Thymus (tissue), 11 donors: Measurements from ENCODE around the gene MPHOSPH8. TPM values are rescaled to one million over a fixed set of nuclear protein-coding genes. Genes with fewer than 3 reads are reported as not detected.
A peak's percentile ranks its signal among the peaks of the same experiment; 100 is the strongest.
"Not testable (repeated sequence)": the region's sequence is repeated elsewhere in the genome, so short reads cannot be mapped to it uniquely, and the experiment has no call there.

Experiments used
- DNase-seq, 9 donors: peaks; one replicate each; pipeline ENCODE4 v3.0.0-alpha.2; 2013; ENCODE audit warnings: low spot score in 9 of 9, low read depth in 6 of 9, missing footprints in 1 of 9
- H3K27ac ChIP-seq, 2 donors: one replicate each; pipeline ENCODE4 v1.5.1; 2013; ENCODE audit warnings: control low read depth in 1 of 2, low read depth in 1 of 2, low read length in 1 of 2, mild to moderate bottlenecking in 1 of 2, moderate library complexity in 1 of 2
- H3K27me3 ChIP-seq, 2 donors: one replicate each; pipeline ENCODE4 v1.5.1; 2013; ENCODE audit warnings: low read length in 1 of 2; ENCODE audit not compliant: control insufficient read depth in 2 of 2, insufficient read depth in 1 of 2
- H3K36me3 ChIP-seq, 2 donors: one replicate each; pipeline ENCODE4 v1.5.1; 2013; ENCODE audit warnings: low read length in 1 of 2, mild to moderate bottlenecking in 1 of 2, moderate library complexity in 1 of 2; ENCODE audit not compliant: control insufficient read depth in 2 of 2, insufficient read depth in 2 of 2
- H3K4me1 ChIP-seq, 2 donors: one replicate each; pipeline ENCODE4 v1.5.1; 2013; ENCODE audit warnings: low read length in 2 of 2; ENCODE audit not compliant: control insufficient read depth in 2 of 2, insufficient read depth in 2 of 2
- H3K4me3 ChIP-seq, 2 donors: one replicate each; pipeline ENCODE4 v1.5.1; 2013; ENCODE audit warnings: low read length in 2 of 2, control low read depth in 1 of 2, mild to moderate bottlenecking in 1 of 2
- H3K9me3 ChIP-seq, 2 donors: one replicate each; pipeline ENCODE4 v1.5.1; 2013; ENCODE audit warnings: low read length in 1 of 2, mild to moderate bottlenecking in 1 of 2; ENCODE audit not compliant: control insufficient read depth in 2 of 2, insufficient read depth in 1 of 2
- WGBS: extraction: QIAGEN DNeasy Blood & Tissue Kit; methylation state at CpG from one replicate; pipeline ENCODE4 v1.1.7; 2013; 5-methylcytosine and 5-hydroxymethylcytosine counted together
- polyA plus RNA-seq: library from polyadenylated mRNA; stranded (reverse); fragments of 200-250 nt; gene quantifications from one replicate; pipeline ENCODE4 v1.2.3, GENCODE V29; 2013
- total RNA-seq: library from RNA; stranded (reverse); fragments of 120-200 nt; gene quantifications from one replicate; pipeline ENCODE4 v1.2.4, GENCODE V29; 2013
- donor health status: healthy.

The MPHOSPH8 gene
- total and polyA plus RNA-seq, 2 donors: 17.4 to 37.6 TPM

DNA sequence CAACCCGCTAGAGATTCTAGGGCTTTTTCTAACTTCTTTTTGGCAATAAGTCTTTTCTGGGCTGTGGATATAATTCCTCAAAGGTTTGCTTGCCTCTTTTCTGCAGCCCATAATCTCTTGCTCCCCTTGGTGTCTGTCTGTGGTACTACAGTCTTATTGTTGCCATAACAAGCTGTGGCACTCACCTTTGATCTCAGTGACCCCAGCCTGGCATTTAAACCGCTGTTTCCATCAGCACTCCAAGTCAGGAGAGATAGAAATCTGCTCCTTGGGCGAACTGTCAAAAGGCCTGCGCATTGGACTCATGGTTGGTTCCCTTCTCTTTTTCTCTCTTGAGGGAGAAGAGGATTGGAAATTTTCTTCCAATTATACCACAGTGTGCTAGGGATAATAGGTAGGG, 14.5 kb upstream of the MPHOSPH8 start:
- peaks cover 0 to 1% of the 10 kb centered on the region in 2 donors for H3K9me3 ChIP-seq
- DNase-seq: peak in 3 of 9 donors; percentile 5 to 37 (median 23)
- 94% methylated on average over 4 of the region's 4 CpGs for WGBS
- H3K36me3 ChIP-seq: no peaks in the 10 kb centered on the region
- no peaks in the 10 kb centered on the region for H3K4me1 ChIP-seq
- H3K27ac ChIP-seq: no peak overlapping the region
- no peaks in the 10 kb centered on the region for H3K27me3 ChIP-seq
- no peak overlapping the region for H3K4me3 ChIP-seq

DNA sequence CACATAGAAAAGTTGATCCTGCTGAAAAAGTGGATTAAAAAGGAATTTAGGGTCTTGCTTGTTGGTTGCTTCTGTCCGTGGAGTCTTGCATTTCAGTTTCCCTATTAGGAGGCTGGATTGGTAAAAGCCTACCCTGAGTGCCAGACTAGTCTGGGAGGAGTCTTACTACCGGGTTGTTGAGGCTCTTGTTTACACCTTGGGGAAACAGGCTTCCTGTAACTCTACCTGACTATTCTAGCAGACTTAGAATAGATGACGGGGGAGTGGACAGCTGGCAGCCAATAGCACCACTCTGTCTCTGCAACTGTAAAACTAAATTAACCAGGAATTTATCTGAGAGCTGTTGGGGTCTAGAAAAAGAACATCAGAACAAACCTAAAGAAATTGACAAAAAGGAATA, 11.3 kb upstream of the MPHOSPH8 start:
- no peaks in the 10 kb centered on the region for H3K36me3 ChIP-seq
- peaks cover 0 to 1% of the 10 kb centered on the region in 2 donors for H3K9me3 ChIP-seq
- H3K4me1 ChIP-seq: no peaks in the 10 kb centered on the region
- no peak overlapping the region for H3K4me3 ChIP-seq
- no peaks in the 10 kb centered on the region for H3K27me3 ChIP-seq
- no peak overlapping the region for H3K27ac ChIP-seq
- 82% methylated on average over 3 of the region's 3 CpGs for WGBS
- no peak for DNase-seq

GRCh38 chr13:19624265-19624664, 9.2 kb upstream of the MPHOSPH8 start:
- H3K36me3 ChIP-seq: no peaks in the 10 kb centered on the region
- H3K9me3 ChIP-seq: no peaks in the 10 kb centered on the region
- no peak overlapping the region for H3K27ac ChIP-seq
- no peaks in the 10 kb centered on the region for H3K27me3 ChIP-seq
- 98% methylated on average over 2 of the region's 2 CpGs for WGBS
- H3K4me3 ChIP-seq: no peak overlapping the region
- no peak for DNase-seq
- H3K4me1 ChIP-seq: no peaks in the 10 kb centered on the region

DNA sequence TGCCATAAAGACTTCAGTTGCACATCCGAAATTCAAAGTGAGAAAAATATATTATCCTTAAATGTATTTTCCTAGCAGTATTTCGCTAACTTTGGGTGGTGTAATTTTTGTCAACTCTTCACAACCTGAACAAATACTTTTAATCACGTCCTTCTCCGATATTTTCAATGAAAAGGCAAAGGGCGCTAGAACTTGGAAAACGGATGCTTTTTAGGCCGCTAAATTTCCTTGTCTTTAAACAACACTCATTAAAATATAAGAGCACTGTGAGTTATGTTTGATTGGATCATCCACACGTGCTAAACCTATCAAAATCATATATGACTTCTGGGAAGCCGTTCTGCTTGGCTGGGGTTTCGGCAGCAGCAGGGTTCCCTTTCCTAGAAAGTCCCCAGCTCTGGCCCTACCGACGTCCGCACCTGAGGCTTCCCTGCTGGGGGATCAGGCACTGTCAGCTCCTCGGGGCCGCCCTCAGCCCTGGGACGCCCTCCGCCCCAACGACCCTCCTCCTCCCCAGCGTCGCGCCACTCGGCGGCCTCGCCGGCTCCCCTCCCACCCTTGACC, 462 bp upstream of the MPHOSPH8 start:
- H3K4me1 ChIP-seq: peaks cover 6 to 18% of the 10 kb centered on the region in 2 donors
- H3K4me3 ChIP-seq: peak overlapping the region; percentile 73 to 89
- no peaks in the 10 kb centered on the region for H3K27me3 ChIP-seq
- H3K9me3 ChIP-seq: no peaks in the 10 kb centered on the region
- WGBS: 20% methylated on average over 25 of the region's 25 CpGs
- no peak for DNase-seq
- H3K27ac ChIP-seq: peak overlapping the region; percentile 80 to 83
- H3K36me3 ChIP-seq: no peaks in the 10 kb centered on the region

DNA sequence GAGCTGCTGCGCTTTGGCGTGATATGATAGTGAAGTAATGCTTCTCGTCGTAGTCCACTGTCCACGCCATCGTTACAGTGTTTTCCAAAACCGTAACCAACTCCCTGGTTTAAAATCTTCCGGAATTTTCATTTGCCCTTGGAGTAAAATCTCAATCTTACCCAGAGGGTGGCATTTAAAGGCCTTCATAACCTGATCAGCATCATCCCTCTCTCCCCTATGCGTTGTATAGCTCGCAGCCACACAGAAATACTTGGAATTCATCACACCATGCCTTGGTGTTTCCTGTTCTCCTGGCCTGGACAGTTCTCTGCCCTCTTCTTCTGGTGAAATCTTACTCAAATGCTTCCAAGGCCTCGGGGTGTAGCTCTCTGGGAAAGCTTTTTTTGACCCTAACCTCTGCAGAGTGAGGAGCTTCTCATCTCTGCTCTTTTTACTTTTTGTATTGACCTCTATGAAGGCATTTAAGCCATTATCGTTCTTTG, 839 bp downstream of the MPHOSPH8 start:
- Histone ChIP-seq H3K27ac (peak overlapping the region; percentile 80 to 83), H3K27me3 (no peaks in the 10 kb centered on the region), H3K9me3 (no peaks in the 10 kb centered on the region), H3K4me1 (peaks cover 6 to 18% of the 10 kb centered on the region in 2 donors), H3K4me3 (peak overlapping the region; percentile 73 to 89), H3K36me3 (no peaks in the 10 kb centered on the region)
- no peak for DNase-seq
- 1% methylated on average over 12 of the region's 12 CpGs for WGBS

DNA sequence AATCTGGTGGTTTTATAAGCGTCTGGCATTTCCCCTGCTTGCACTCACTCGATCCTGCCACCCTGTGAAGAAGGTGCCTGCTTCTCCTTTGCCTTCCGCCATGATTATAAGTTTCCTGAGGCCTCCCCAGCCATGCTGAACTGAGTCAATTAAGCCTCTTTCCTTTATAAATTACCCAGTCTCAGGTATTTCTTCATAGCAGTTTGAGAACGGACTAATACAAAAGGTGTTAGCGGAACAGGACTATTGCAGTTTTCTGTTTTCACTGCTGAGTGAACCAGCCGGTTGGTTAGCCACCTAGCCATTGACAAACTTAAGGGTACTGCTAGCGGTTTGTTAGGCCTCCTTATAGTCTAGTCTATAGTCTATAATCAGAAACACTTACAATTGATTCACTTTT, 2.5 kb downstream of the MPHOSPH8 start:
- not testable (repeated sequence) for H3K27me3 ChIP-seq, H3K4me3 ChIP-seq, DNase-seq, H3K27ac ChIP-seq, H3K9me3 ChIP-seq, H3K36me3 ChIP-seq
- WGBS: 91% methylated on average over 7 of the region's 7 CpGs
- peaks cover 6 to 18% of the 10 kb centered on the region in 2 donors for H3K4me1 ChIP-seq

DNA sequence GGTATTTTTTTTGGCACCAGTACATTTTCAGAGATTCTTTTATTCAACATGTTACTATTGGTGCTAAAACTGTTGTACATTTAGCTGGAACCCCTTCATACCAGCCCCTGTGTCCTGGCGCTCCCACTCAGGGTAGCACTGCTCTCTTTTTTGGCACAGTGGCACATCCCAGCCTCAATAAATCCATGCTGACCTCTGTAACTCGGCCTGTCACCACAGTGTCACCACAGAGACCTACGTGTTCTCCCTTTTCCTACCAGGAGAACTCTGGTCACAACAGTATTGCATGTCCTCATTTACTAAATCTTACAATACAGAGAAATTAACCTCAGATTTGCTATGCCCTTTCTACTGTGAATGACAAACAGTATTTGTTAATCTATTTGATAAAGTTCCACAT, 10.2 kb downstream of the MPHOSPH8 start:
- H3K4me1 ChIP-seq: no peaks in the 10 kb centered on the region
- no peak overlapping the region for H3K27ac ChIP-seq
- DNase-seq: no peak
- WGBS: 99% methylated on average over 3 of the region's 3 CpGs
- H3K4me3 ChIP-seq: no peak overlapping the region
- no peaks in the 10 kb centered on the region for H3K27me3 ChIP-seq
- H3K36me3 ChIP-seq: peaks cover 21 to 25% of the 10 kb centered on the region in 2 donors
- no peaks in the 10 kb centered on the region for H3K9me3 ChIP-seq

DNA sequence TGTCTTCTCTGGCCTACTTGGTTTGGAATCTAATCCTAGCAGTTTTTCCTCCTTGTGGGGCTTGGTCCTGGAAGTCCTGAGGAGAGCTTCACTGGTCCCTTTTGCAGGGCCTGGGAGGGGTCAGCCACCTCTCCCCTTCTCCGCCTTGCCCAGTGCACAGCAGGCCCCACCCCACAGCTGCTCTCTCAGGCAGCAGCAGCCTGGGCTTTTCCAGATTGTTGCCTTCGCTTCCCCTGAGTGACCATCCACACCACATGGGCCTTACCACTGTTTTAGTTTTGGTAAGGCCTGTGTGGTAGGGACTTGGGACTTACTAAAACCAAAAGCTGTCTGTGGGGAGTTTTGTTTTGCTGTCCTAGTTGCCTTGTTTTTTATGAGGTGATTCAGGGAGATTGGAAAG, 11.5 kb downstream of the MPHOSPH8 start:
- Histone ChIP-seq H3K4me3 (no peak overlapping the region), H3K27me3 (no peaks in the 10 kb centered on the region), H3K36me3 (peaks cover 25 to 30% of the 10 kb centered on the region in 2 donors), H3K27ac (no peak overlapping the region), H3K9me3 (no peaks in the 10 kb centered on the region), H3K4me1 (no peaks in the 10 kb centered on the region)
- no peak for DNase-seq
- WGBS: 100% methylated on average over 2 of the region's 2 CpGs

- H3K27ac ChIP-seq: no peak overlapping the region
- no peaks in the 10 kb centered on the region for H3K27me3 ChIP-seq
- no peaks in the 10 kb centered on the region for H3K9me3 ChIP-seq
- 94% methylated on average over 4 of the region's 4 CpGs for WGBS
- H3K36me3 ChIP-seq: peaks cover 30 to 40% of the 10 kb centered on the region in 2 donors
- no peak for DNase-seq
- H3K4me1 ChIP-seq: no peaks in the 10 kb centered on the region
- H3K4me3 ChIP-seq: no peak overlapping the region
Measured at GRCh38 chr13:19646063-19646462, 12.6 kb downstream of the MPHOSPH8 start.
